Measurements from ENCODE around the gene DOK3.

The DOK3 gene

DNA sequence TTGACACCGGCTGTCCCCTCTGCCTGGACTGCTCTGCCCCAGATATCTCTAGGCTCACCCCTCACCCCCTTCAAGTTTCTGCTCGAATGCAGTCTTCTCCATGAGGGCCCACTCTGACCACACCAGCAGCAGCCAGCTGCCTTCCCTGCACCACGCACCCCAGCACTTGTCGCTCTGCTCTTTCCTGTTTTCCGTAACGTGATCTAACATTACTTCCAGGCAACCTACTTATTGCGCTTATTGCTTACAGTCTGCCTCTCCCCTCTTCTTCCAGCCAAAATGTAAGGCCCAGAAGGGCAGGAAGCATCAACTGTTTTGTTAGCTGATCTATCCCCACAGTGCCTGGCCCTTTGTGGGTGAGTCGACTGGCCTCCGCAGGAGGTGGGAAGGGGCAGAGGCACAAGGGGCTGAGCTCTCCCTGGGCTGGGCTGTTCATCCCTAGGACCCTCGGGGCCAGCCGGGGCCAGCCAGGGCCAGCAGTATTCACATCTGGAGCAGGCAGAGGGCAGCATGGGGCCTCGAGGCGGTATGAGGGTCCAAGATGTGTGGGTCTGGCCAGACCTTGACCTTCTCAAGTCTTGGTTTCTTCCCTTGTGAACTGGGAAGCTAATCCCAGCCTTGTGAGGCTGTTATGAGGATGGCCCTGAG, 24.6 kb downstream of the DOK3 start:
- Histone ChIP-seq H3K36me3 (peaks cover 17% of the 10 kb centered on the region), H3K9me3 (no peaks in the 10 kb centered on the region), H3K27me3 (no peaks in the 10 kb centered on the region), H3K4me1 (peaks cover 5% of the 10 kb centered on the region), H3K4me3 (ENCODE audit: low read depth, low read length) (no peak overlapping the region)
- no peak for TF ChIP-seq CTCF (IDR thresholded peaks at IDR 0.05; ENCODE audit: low read depth, low read length)
- DNase-seq = no peak

DNA sequence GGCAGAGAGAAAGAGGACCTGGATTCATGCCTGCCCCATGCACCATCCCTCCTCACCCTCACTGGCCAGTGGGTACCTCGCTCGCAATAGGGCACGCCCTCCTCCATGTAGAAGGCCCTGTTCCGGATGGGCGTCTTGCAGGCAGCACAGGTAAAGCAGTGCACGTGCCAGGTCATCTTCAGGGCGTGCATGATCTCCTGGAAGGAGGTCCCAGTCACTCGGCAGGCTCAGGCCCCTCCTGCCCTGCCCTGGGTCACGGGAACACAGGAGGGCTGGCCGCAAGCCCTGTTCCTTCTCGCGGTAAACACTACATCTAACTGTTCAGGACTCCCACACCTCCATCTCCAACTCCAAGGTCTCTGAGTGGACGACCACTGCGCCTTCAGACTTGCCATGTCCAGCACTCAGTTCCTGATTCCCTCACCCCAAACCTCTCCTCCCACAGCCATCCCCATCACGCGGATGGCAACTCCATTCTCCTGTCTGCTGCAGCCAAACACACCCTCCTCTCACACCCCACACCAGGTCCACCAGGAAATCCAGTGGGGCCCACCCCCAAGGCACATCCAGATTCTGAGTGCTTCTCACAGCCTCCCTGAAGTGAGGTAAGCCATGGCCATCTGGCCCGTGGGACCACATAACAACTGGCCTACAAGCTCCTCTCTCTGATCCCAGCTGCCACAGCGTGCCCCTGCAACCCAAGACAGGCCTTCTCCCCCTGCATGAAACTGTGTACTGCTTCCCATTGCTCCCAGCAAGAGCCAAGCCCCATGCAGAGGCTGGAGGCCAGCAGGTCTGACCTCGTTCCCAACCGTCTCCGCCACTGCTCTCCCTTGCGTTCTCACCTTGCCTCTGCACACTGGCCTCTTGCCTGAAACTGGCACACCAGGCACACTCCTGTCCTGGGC, 25.4 kb downstream of the DOK3 start:
- Histone ChIP-seq H3K4me1 (peaks cover 9% of the 10 kb centered on the region), H3K36me3 (peaks cover 17% of the 10 kb centered on the region), H3K27me3 (no peaks in the 10 kb centered on the region), H3K4me3 (ENCODE audit: low read depth, low read length) (no peak overlapping the region), H3K9me3 (no peaks in the 10 kb centered on the region)
- no peak for DNase-seq
- TF ChIP-seq CTCF (IDR thresholded peaks at IDR 0.05; ENCODE audit: low read depth, low read length) = no peak

DNA sequence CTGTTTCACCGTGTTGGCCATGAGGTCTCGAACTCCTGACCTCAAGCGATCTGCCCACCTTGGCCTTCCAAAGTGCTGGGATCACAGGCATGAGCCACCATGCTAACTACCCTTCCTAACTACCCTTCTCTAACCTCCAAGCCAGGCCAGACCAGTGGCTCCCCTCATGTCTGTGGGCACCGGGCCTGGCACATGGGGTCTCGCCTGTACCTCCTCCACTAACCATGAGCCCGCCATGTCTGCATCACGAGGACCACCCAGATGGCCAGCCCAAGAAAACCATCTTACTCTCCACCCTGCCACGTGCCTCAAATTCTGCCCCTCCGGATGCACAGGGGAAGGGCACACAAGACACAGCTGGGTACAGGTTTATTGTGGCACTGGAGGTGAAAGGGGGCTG, 26.6 kb downstream of the DOK3 start:
- H3K4me3 ChIP-seq (ENCODE audit: low read depth, low read length) = no peak overlapping the region
- no peaks in the 10 kb centered on the region for H3K9me3 ChIP-seq
- peaks cover 17% of the 10 kb centered on the region for H3K4me1 ChIP-seq
- no peaks in the 10 kb centered on the region for H3K27me3 ChIP-seq
- DNase-seq = no peak
- peaks cover 10% of the 10 kb centered on the region for H3K36me3 ChIP-seq
- TF ChIP-seq CTCF (IDR thresholded peaks at IDR 0.05; ENCODE audit: low read depth, low read length) = no peak

GRCh38 chr5:177482359-177482795, 27.2 kb downstream of the DOK3 start:
- H3K27me3 ChIP-seq = no peaks in the 10 kb centered on the region
- DNase-seq = peak; percentile 44
- no peak overlapping the region for H3K4me3 ChIP-seq (ENCODE audit: low read depth, low read length)
- peaks cover 4% of the 10 kb centered on the region for H3K36me3 ChIP-seq
- H3K9me3 ChIP-seq = no peaks in the 10 kb centered on the region
- TF ChIP-seq CTCF (IDR thresholded peaks at IDR 0.05; ENCODE audit: low read depth, low read length) = no peak
- peaks cover 17% of the 10 kb centered on the region for H3K4me1 ChIP-seq

- peaks cover 21% of the 10 kb centered on the region for H3K4me1 ChIP-seq
- no peaks in the 10 kb centered on the region for H3K36me3 ChIP-seq
- DNase-seq = no peak
- TF ChIP-seq CTCF (IDR thresholded peaks at IDR 0.05; ENCODE audit: low read depth, low read length) = no peak
- H3K4me3 ChIP-seq (ENCODE audit: low read depth, low read length) = peak overlapping the region; percentile 27
- H3K9me3 ChIP-seq = no peaks in the 10 kb centered on the region
- H3K27me3 ChIP-seq = no peaks in the 10 kb centered on the region
These were observed 29.9 kb downstream of the DOK3 start for GRCh38 chr5:177479774-177480173.
